GM18907 (cell line): ENCODE results near the gene DIPK1A.

Experiments
- ATAC-seq: cut with Tn5 transposase; IDR thresholded peaks from one replicate; pipeline ENCODE4 v1.9.1; 2021; ENCODE audit warnings: mild to moderate bottlenecking, moderate library complexity; ENCODE audit not compliant: unreplicated experiment

The DIPK1A gene

DNA sequence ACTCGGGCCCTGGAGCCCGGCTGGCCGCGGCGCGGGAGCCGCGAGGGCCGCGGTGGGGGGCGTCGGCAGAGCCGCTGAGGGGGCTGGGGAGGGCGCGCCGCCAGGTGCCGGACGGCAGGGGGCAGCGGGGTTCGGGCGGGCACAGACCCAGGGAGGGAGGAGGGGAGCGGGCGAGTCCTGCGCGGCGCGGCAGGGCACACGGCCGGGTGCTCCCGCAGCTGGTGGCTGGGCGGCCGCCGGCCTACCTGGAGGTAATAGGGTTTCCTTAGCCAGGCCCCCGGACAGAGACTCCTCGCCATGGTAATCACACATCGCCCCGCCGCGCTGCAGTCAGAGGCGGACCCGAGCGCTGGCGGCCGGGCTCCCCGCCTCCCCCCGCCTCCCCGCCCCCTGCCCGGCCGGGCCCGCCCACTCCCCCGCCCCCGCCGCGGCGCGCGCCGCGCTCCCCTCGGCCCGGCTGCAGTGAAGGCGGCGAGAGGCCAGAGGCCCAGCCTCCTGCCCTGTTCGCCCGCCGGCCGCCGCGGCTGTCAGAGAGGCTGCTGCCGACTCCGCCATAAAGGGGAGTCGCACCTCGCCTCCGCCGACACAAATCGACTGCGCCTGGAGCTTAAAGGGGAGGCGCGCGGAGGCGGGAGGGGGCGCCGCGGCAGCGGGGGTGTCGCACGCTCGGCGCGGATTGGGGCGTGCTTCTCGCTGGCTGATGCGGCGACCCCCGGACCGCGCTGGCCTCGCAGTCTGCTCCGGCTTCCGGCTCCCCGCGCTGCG lies at the start of gene DIPK1A:
Gene DIPK1A, minus strand, starts transcription at position 332 of the 765 bp plus-strand sequence. Its CDS starts 33 bp downstream, at position 299.
- ATAC-seq: peak; percentile 56

DNA sequence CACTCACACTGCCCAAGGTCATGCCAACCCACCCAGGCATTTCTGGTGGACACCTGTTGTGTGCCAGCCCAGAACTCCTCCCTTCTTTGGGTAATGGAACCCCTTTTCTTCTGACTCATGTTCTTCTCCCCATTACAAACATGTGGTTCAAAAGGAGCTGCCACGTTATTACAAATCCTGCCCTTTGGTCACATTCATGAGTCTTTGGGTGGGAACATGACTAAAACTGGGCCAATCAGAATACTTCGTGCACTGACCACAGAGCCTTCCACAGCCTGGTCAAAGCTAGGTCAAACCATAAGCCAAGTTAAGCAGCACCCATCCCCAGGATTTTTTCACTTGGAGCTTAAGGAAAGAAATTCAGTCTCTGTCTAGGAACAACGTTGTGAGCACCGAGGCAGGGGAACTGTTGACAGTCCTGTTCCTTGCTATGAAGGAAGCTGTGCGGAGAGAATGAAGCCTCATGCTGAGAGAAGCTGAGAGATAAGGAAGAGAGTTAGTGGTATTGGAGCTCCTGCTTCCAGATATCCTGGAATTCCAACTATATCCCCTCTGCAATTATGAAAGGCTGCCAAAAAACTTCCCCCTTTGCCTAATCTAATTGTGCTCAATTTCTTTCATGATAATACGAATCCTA lies 46.8 kb upstream of the DIPK1A start:
- ATAC-seq: no peak

DNA sequence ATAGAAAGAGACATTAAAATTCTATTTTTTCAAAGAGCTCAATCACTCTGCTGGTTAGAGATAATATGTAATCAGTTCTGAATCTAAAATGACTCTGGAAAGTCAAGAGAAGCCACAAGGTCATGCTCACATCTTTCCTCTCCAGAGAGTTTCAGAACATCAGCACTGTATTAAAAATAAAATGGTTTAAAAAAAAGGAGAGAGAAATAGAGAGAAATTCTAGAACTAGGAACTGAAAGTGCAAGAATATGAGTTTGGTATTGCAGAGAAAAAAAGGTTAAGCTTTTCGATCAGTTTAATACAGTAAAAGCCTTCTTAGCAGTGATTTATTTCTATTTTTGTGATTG lies 44.0 kb upstream of the DIPK1A start:
- ATAC-seq: no peak

DNA sequence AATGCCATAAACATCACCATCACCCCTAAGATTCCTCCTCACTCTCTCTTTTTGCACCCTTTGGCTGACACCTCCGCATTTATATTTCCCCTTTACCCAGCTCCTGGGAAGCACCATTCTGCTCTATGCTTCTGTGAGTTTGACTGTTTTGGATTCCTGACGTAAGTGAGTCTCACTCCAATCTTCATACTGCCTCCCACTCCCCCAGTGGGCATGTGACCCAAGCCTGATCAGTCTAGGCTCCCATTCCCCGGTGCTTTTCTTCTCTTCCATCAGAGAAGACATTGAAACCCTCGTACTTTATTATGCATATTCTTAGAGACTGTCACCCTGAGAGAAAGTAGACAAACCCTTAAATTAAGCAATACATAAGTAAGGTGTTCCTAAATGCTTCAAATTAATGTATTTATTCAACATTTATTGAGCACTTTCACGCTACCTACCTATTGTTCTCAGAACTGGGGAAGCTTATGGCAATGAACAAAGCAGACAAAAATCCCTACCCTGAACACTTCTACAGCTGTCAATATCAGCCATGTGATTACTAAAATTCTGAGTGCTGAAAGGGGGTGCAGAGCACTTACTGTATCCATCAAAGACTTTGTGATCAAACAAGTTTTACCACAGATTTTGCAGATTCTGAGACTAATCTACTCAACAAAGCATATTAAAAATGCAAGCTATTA lies 43.4 kb upstream of the DIPK1A start:
- no peak for ATAC-seq

DNA sequence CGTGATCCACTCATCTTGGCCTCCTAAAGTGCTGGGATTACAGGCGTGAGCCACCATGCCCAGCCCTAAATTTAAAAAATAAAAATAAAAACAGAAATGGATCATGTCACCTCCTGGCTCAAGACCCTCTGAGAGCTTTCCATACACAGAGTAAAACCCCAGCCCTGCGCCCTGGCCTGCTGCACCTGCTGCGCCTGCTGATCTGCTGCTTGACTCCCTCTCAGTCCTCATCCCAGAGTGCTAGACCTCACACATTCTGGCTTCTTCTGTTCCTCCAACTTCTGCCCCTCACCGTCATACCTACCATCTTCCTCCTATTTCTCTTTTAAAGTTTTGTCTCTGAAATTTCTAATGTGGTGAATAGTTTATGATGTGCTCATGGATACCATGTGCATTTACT lies 42.7 kb upstream of the DIPK1A start:
- ATAC-seq: no peak

DNA sequence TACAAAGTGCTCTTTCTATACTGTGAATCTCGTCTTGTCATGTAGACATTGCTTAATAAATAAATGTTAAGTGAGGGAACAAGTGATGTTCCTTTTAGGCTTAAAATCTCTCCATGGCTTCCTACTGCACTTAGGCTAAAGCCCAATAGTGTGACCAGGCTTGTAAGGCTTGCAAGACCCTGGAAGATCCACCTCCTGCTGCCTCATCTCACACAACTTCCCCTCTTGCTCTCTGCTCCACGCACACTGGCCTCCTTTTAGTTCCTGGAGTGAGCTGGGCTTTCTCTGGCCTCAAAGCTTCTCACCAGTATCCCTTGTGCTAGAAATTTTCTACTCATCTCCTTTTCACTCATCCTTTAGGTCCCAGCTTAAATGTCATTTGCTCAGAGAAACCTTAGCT lies 41.5 kb upstream of the DIPK1A start:
- no peak for ATAC-seq

DNA sequence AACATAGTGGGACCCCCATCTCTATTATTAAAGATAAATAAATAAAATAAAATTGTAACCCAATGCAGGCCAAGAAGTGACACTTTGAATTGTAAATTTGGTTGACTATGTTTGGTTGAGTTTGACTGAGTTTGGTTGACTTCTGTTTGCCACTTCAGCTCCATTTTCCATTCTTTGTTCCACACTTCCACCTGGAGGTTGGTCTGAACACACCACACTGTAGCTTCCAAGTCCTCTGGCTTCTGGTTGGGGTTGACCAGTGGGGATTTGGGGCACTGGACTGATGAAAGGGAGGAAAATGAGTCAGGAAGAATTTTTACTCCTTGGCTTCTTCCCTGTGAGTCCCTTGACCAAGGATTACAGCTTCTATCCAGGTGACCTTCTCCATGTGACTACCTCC lies 40.6 kb upstream of the DIPK1A start:
- ATAC-seq: no peak

DNA sequence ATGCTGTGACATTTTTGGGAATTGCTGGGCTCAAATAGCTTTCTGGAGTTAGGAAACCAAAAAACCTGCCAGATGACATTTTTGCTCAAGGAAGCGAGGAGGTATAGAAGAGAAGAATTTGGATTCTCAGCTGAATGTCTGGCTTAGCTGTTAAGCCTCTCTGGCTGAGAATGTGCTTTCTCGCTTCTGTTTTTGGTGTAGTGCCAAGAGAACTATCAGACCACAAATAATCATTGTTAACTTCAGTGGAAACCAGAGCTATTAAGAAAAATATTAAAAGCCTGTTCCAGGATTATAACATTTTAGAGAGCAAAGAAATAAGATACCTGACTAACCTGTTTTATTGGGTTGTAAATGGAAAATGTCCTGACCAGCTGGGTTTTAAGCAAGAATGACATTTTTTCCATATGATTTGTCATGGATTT lies 39.5 kb upstream of the DIPK1A start:
- ATAC-seq: no peak

DNA sequence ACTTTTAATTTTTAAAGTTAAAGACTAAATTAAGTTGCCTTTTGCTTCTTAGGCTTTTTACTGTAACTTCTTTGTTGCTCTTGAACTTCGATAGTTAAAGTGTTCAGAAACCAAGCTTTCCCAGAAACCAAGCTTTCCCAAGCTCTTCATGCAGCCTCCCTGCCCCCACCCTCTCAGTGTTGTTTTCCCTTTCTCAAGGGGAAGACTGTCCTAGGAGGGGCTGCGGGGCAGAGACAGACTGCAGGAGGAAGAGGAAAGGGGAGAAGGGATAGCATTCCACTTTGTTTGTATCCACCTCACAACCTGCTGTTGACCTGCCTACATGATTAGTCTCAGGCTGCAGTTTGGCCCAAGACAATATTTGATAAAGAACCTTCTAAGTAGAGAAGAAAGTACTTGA lies 39.0 kb upstream of the DIPK1A start:
- ATAC-seq: no peak

DNA sequence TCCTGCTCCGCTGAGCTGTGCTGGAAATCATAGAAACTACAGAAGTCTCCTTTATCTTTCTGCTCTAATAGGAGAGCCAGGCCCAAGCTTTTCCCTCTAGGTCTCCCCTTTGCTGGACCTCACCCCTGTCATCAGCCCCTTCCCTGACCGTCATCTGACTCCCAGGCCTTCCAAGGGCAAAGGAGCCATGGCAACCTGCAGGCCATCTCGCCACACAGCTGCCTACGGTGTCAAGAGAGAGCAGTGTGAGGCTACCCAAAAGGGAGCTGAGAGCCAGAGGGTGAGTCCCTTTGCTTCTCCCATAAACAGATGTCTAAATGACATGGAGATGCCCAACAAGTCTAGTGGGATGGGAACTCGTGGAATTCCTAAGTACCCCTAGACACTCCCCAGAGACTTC lies 37.6 kb upstream of the DIPK1A start:
- ATAC-seq: no peak

DNA sequence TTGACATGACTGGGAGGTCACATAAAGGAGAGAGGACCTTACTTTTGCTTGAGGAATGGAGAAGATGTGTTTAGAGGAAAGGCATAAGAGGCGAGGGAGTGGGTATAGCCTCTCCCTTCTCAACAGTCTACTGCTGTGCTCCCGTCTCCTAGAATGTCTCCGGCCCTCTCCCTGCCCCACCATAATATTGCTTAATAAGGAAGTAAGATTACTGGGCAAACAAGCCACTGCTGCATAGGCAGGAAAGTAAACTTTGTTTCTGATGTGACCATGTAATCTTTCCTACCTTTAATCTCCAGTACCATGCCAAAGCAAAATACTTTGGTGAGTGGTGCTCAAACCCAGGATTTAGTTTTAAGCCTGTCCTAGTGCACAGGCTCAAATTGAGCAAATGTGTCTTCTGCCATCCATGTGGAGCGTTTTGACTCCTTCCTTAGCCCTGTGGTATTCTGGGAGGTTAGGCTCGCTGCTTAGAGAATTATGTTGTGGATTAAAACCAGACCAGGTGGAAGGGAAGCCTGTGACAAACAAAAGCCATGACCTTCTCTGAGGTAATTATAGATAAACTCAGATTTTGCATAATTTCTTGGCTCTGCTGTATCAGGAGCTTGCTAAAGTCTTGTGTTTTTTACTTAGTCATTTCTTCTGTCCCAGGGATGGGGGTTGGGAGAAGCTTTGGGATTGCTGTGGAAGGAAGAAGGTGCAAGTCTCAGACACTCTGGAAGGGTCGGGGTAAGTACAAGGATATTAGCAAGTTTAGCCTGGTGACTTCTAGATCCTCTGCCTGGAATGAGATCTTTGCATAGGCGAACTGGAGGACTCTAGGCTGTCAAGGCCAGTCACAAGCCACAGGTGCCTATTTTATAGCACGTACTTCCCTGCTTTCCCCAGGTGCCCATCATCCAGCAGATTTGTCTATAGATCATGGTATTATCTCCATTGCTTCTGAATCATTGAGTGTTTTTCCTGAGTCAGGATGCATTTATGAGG lies 34.5 kb upstream of the DIPK1A start:
- no peak for ATAC-seq

DNA sequence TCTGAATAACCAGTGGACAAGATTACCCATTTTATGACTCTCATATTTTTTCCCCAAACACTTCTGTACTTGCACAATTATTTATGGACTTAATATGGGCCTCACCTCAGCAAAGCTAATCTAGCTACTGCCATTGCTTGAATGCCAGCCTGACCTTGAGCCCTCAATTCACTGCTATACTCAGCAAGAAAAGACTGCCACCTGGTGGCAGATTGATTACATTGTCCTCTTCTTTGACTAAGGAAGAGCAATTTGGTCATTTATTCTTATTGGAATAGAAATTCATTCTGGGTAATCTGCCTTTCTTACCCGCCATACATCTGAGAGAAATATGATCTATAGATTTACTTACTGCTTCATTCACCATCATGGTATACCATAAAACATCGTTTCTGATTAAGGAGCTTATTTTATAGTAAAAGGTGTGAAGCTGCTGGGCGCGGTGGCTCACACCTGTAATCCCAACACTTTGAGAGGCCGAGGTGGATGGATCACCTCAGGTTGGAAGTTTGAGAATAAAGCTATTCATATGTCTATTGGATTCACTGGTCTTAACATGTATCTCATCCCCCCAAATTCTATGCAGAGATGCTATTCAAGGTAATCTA lies 32.9 kb upstream of the DIPK1A start:
- ATAC-seq: peak; percentile 72

DNA sequence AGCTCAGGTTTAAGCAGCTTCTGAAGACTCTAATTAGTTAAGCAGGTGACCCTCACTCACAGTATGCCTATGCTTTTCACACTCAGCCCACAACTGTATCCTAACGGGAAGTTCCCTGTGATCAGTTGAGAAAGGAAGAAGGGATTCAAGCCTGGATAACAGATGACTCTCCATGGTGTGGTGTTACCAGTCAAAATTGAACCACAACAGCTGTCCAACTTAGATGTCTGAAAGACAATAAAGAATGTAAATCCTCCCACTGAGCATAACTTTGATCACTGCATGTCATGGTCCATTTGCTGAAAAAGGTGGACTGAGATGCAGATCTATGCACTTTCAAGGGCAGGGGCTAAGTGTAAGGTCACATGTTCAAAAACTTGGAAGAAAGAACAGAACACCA lies 32.3 kb upstream of the DIPK1A start:
- no peak for ATAC-seq

DNA sequence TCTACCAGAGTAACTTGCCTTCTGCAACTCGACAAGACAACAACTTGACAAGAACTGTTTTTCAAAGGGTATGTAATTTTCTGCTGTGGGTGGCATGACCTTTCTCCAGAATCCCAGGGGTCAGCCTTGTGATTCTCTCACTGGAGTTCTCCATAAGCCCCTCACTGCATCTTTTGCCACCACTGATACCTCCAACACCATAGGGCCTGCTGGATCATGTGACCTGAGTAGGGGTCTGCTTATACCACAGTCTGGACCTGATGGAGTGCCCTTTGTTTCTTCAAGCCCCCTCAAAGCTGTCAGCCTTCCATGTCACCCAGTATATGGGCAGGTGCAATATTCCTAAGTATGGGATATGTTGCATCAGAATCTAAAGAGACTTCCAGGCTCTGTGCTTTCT lies 31.6 kb upstream of the DIPK1A start:
- no peak for ATAC-seq

DNA sequence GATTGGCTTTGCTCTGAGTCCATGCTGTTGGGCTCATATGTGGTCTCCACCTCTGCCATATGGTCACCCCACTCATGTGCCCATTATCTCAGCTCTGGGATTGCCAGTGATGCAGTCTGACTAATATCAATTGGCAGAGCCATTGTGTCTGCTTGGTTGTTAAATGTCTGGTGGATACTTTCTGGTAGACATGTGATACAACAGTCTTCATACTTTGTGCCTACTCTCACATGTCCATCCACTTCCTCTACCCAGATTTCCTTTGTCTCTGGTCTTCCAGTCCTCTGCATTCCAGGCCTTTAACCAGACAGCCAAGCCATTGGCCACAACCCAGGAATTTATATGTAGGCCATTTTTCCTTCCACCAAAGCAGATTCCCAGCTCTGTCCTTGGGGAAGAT lies 30.8 kb upstream of the DIPK1A start:
- ATAC-seq: no peak

DNA sequence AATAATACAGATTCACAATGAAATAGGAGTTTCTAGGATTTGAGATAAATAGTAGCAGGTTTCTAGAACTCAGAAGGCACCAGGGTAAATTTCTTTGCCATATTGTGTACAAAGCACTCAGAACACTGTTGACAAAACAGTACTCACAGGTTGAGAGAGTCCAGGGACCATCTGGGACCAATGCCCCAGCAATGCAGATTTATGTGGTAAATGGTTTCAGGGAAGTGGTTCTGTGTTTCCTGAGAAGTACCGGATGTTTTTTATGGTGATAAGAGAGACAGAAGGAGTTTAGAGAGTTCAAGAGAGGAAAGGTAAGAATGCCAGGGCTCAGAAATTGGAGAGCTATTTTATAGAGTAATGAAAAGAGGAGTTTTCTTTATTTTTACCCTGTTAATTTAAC lies 29.6 kb upstream of the DIPK1A start:
- ATAC-seq: no peak

DNA sequence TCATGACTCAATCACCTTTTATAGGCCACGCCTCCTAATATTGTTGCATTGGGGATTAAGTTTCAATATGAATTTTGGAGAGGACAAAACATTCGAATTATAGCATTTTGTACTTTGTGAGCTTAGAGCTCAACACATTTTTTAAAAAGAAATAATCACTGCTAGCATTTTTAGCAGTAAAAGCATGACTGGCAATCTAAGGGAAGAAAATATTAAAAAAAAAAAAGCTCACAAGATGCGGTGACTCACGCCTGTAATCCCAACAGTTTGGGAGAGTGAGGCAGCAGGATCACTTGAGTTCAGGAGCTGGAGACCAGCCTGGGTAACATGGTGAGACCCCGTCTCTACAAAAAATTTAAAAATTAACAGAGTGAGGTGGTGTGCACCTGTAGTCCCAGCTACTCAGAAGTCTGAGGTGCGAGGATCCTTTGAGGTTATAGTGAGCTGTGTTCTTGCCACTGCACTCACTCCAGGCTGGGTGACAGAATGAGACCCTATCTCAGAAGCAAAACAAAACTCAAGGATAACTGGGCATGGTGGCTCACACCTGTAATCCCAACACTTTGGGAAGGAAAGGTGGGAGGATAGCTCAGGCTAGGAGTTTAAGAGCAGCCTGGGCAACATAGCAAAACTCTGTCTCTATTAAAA lies 28.8 kb upstream of the DIPK1A start:
- ATAC-seq: no peak

DNA sequence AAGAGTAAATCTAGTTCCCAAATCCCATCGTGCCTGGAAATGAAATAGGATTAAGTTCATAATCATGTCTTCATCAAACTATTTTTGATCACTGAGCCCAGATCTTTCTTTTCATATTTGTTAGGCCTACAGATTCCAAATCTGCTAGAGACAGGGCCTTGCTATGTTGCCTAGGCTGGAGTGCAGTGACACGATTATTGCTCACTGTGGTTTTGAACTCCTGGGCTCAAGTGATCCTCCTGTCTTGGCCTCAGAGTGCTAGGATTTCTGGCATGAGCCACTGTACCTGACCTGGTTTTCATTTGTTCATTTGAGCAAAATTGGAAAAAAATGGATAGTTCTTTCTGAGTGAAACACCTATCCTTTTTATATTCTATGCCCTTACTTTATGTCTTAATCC lies 28.0 kb upstream of the DIPK1A start:
- no peak for ATAC-seq

DNA sequence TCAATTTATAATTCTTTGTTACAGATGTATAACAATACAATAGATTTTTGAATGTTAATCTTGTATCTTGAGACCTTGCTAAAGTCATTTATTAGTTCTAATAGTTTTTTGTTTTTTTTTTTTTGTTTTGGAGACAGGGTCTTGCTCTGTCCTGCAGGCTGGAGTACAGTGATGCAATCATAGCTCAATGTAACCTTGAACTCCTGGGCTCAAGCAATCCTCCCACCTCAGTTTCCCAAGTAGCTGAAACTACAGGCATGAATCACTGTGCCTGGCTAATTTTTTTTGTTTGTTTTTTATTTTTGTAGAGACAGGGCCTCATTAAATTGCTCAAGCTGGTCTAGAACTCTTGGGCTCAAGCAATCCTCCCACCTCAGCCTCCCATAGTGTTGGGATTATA lies 26.2 kb upstream of the DIPK1A start:
- no peak for ATAC-seq

DNA sequence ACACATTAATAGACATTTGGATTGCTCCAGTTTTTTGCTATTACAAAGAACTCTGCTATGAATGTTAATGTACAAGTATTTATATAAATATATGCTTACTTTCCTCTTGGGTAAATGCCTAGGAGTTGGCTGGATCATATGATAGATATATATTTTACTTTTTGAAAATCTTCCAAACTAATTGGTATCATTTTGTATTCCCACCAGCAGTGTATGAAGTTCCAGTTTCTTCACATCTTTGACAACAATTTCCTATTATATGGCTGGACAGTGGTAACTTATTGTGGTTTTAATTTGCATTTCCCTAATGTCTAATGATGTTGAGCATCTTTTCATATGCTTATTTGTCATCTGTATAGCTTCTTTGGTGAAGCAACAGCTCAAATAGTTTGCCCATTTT lies 23.8 kb upstream of the DIPK1A start:
- ATAC-seq: no peak
